ENCODE data around the gene MRPL57.
"Not testable (repeated sequence)": the region's sequence is repeated elsewhere in the genome, so short reads cannot be mapped to it uniquely, and the experiment has no call there.

Gene MRPL57

DNA sequence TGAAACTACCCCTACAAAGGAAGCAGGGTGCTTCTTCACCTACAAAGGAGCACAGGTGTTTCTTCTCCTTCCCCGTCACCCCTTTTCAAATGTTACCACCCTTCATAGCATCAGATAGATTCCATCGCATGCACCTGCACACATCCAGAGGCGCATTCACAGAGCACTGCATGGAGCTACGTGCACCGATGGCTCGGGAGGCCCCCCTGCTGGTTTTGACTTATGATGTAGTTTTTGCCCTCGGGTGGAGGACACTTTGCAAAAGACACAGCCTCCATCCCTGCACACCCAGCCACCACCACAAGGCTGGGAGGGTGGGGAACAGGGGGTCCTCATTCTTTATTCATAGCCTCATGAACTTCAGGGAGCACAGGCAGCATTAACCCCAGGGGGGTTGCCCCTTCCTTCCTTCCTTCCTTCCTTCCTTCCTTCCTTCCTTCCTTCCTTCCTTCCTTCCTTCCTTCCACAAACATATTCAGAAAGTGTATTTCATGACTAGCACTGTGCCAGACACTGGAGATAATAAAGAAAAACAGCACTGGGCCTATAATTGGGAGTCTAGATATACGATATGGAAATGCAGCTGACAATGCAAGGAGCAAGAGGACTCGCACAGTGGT, 21.3 kb downstream of the MRPL57 start:
- DNase-seq: not testable (repeated sequence)

DNA sequence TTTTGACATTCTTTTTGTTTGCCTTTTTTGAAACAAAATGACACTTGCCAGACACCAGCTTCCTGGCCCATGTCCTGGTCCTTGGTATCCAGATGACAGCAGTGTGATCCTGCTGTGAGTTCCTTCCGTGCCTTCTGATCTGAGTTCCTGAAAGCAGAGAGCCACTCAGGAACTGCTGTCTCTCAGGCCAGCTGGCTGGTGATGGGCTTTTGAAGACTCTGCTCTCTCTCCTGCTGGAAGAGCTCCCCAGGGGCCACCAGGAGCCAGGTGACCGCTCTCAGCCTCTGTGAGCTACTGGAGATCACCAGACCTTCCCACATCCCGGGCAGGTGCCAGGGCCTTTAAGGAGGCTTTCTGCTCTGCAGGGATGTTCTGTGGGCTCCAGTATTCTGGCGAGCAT, 21.9 kb downstream of the MRPL57 start:
- not testable (repeated sequence) for DNase-seq

DNA sequence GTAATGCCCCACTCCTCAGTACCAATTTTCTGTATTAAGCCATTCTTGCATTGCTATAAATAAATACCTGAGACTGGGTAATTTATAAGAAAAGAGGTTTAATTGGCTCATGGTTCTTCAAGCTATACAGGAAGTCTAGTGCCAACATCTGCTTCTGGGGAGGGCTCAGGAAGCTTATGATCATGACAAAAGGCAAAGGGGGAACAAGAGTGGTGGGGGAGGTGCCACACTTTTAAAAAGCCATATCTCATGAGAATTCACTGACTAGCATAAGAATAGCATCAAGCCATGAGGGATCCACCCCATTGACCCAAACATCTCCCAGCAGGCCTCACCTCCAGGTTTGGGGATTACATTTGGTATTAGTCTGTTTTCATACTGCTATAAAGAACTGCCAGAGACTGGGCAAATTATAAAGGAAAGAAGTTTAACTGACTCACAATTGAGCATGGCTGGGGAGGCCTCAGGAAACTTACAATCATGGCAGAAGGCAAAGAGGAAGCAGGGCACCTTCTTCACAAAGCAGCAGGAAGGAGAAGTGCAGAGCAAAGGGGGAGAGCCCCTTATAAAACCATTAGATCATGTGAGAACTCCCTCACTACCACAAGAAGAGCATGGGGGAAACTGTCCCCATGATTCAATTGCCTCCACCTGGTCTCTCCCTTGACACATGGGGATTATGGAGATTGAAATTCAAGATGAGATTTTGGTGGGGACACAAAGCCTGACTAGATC, 25.2 kb downstream of the MRPL57 start:
- DNase-seq: not testable (repeated sequence)

GRCh38 chr13:21202767-21203531, 26.5 kb downstream of the MRPL57 start:
- no peak for DNase-seq

DNA sequence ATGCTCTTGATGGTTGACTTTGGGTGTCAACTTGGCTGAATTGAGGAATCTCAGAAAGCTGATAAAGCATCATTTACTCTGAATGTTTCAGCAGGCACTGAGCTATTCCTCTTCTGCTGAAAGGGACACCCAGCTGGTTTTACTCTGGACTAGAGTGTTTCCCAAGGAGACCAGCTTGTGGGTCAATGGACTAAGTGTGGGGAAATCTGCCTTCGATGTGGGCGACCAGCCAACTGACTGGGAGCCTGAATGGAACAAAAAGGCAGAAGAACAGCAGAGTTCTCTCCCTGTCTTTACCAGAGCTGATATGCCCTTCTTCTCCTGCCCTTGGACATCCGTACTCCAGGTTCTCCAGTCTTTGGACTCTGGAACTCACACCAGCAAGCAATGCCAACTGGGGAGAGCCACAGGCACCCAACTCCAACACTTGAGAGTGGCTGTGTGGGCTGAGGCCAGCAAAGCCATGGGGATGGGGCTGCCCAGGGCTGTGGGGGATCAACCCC, 32.2 kb downstream of the MRPL57 start:
- no peak for DNase-seq

- no peak for DNase-seq
These were observed 35.8 kb downstream of the MRPL57 start for GRCh38 chr13:21212138-21212775.

DNA sequence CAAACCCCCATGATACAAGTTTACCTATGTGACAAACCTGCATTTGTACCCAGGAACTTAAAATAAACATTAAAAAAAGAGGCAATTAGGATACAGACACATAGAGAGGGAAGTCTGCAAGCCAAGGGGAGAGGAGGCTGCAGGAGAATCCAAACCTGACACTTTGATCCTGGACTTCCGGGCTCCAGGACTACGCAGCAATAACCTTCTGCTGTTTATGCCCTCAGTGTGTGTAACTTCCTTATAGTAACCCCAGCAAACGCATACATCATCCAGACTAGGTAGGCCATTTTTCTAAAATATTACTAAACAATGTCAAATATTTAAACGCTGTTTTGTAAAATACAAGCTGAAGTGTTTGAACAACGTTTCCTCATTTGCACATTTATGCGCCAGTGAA, 39.0 kb downstream of the MRPL57 start:
- not testable (repeated sequence) for DNase-seq

- no peak for DNase-seq
These were observed 39.9 kb downstream of the MRPL57 start for GRCh38 chr13:21216332-21216731.

- no peak for DNase-seq
These were observed 42.0 kb downstream of the MRPL57 start for GRCh38 chr13:21218351-21219035.

DNA sequence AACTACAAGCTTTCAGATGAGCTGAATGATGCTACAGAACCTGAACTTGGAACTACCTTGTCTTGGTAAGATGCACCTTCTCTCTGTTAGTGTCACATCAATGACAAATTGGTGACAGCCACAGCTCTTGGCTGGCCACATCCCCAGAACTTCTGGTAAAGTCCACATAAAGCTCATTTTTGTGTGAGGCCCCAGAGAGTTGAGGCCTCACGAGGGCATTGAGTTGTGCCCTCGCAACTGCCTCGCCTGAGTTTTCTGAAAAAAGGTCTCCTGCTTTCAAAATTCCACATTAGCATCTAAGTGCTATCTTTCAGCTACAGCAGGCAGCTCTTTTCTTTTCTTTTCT, 42.6 kb downstream of the MRPL57 start:
- no peak for DNase-seq

DNA sequence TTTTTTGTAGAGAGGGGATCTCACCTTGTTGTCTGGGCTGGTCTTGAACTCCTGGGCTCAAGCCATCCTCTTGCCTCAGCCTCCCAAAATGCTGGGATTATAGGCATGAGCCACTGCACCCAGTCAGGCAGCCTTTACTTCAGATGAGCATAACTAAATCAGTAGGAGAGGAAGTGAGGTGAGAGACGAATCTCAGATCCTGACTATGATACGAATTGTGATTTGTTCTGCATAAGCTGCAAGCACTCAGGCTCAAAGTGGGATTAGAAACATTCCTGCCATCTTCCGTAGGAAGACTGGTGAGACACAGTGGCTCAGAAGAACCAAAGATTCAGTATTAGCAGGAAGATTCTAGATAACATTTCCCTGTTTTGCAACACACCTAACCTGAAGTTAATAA, 43.3 kb downstream of the MRPL57 start:
- not testable (repeated sequence) for DNase-seq

GRCh38 chr13:21221268-21221667, 44.8 kb downstream of the MRPL57 start:
- no peak for DNase-seq

DNA sequence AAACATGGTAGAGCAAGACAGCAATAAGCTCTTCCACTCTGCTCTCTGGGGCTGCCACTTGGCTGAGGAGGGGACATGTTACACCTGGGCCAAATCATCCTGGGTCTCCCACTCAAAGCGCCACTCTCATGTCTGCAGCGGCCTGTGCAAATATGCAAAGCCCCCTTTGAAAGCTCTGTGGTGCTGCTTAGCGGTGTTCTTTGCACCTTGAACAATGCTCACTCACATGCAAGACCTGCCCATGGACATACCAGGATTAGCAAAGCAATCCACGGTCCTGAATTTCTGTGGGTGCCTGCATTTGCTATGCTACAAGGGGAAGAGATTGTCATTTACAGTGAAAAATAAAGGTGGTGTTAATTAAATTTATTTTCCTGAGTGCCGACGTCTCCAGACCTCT, 48.6 kb downstream of the MRPL57 start:
- no peak for DNase-seq

GRCh38 chr13:21225841-21226581, 49.6 kb downstream of the MRPL57 start:
- DNase-seq: no peak

DNA sequence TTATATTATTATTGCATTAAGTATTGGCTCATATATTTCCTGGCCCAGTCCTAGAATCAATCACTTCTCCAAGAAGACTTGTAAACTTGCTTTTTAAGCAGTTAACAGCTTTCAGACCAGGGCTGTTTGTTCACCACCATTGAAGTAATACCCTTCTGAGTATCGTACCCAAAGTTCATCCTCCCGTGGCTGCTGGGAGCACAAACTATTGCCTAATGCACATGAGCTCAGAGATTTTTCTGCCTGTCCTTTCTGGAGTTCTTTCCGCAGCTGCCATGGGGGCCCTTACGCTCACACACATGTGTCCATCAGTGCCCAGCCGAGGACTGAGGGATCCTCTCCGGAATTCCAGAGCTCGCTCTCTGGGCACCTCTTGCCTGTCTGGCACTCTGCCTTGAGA, 51.5 kb downstream of the MRPL57 start:
- DNase-seq: no peak
